ENCODE data around the gene SAP30BP.

The SAP30BP gene

GRCh38 chr17:75666959-75667790 is at the start of gene SAP30BP, which contains the start of gene RECQL5:
TSS of gene SAP30BP (plus strand) at chr17:75667338. CDS start at chr17:75667373, 35 bp downstream.
TSS of gene RECQL5 (minus strand) at chr17:75667154. CDS start at chr17:75666557, 597 bp downstream.
- Histone ChIP-seq H3K27me3 (no peaks in the 10 kb centered on the region), H3K4me1 (peaks cover 0 to 38% (median 19%) of the 10 kb centered on the region in 4 donors), H3K36me3 (peaks cover 39 to 53% (median 40%) of the 10 kb centered on the region in 3 donors), H3K4me3 (peak within 1 kb of the TSS; percentile 88 to 96), H3K9me3 (no peaks in the 10 kb centered on the region), H3K27ac (peak within 1 kb of the TSS; percentile 90 to 91)
- intact Hi-C loops (cut with DNase I; ENCODE audit: low total_unique reads), result loop anchor here (5.0 kb wide), 1 partner anchor 35 kb away; the partner anchor contains the start of gene SMIM5
- peak; percentile 98 for DNase-seq
- TF ChIP-seq CTCF (IDR thresholded peaks at IDR 0.05), result peak in 1 of 2 experiments; percentile 7

- H3K4me1 ChIP-seq, result no peaks in the 10 kb centered on the region
- no peaks in the 10 kb centered on the region for H3K9me3 ChIP-seq
- DNase-seq, result no peak
- peaks cover 0 to 2% of the 10 kb centered on the region in 2 donors for H3K27me3 ChIP-seq
- intact Hi-C loops (cut with DNase I; ENCODE audit: low total_unique reads), result no loop called here
- H3K4me3 ChIP-seq, result no peak overlapping the region
- no peak for TF ChIP-seq CTCF (IDR thresholded peaks at IDR 0.05)
- H3K27ac ChIP-seq, result no peak overlapping the region
- H3K36me3 ChIP-seq, result peaks cover 0 to 99% (median 87%) of the 10 kb centered on the region in 3 donors
Measured at GRCh38 chr17:75617675-75618074, 49.5 kb upstream of the SAP30BP start.

- Histone ChIP-seq H3K27me3 (peaks cover 0 to 2% of the 10 kb centered on the region in 2 donors), H3K4me1 (no peaks in the 10 kb centered on the region), H3K4me3 (no peak overlapping the region), H3K36me3 (peaks cover 0 to 97% (median 67%) of the 10 kb centered on the region in 3 donors), H3K27ac (no peak overlapping the region), H3K9me3 (no peaks in the 10 kb centered on the region)
- no peak for DNase-seq
- intact Hi-C loops (cut with DNase I; ENCODE audit: low total_unique reads), result no loop called here
- peak; percentile 11 to 13 for TF ChIP-seq CTCF (IDR thresholded peaks at IDR 0.05)
Measured at GRCh38 chr17:75619506-75620431, 47.4 kb upstream of the SAP30BP start.

- intact Hi-C loops (cut with DNase I; ENCODE audit: low total_unique reads), result no loop called here
- no peaks in the 10 kb centered on the region for H3K4me1 ChIP-seq
- no peak for TF ChIP-seq CTCF (IDR thresholded peaks at IDR 0.05)
- peaks cover 0 to 2% of the 10 kb centered on the region in 2 donors for H3K27me3 ChIP-seq
- no peak for DNase-seq
- no peak overlapping the region for H3K27ac ChIP-seq
- no peak overlapping the region for H3K4me3 ChIP-seq
- H3K9me3 ChIP-seq, result no peaks in the 10 kb centered on the region
- H3K36me3 ChIP-seq, result peaks cover 0 to 97% (median 69%) of the 10 kb centered on the region in 3 donors
Measured at GRCh38 chr17:75621489-75621888, 45.6 kb upstream of the SAP30BP start.

GRCh38 chr17:75622076-75622475 is 45.1 kb upstream of the SAP30BP start:
- Histone ChIP-seq H3K36me3 (peaks cover 0 to 97% (median 65%) of the 10 kb centered on the region in 3 donors), H3K4me1 (no peaks in the 10 kb centered on the region), H3K27me3 (peaks cover 0 to 2% of the 10 kb centered on the region in 2 donors), H3K27ac (no peak overlapping the region), H3K9me3 (no peaks in the 10 kb centered on the region), H3K4me3 (no peak overlapping the region)
- no peak for TF ChIP-seq CTCF (IDR thresholded peaks at IDR 0.05)
- DNase-seq, result no peak
- intact Hi-C loops (cut with DNase I; ENCODE audit: low total_unique reads), result no loop called here

All from tibial artery (tissue), 4 donors.